ENCODE data around the gene SKIC2. TPM values are rescaled to one million over a fixed set of nuclear protein-coding genes. Genes with fewer than 3 reads are reported as not detected.
"Not testable (repeated sequence)": the region's sequence is repeated elsewhere in the genome, so short reads cannot be mapped to it uniquely, and the experiment has no call there.

Gene SKIC2
- 93.7 and 99.5 TPM in 2 replicates for total RNA-seq

GRCh38 chr6:31958741-31959739, at the start of gene SKIC2, which contains the start of gene NELFE:
TSS of gene SKIC2 (plus strand) at chr6:31959175. CDS start at chr6:31959193, 18 bp downstream.
TSS of gene NELFE (minus strand) at chr6:31958971. CDS start at chr6:31958446, 525 bp downstream.
- Mint-ChIP-seq H3K4me1 (ENCODE audit: low read depth) (peaks cover 25% of the 10 kb centered on the region), H3K9me3 (no peaks in the 10 kb centered on the region), H3K27ac (peak within 1 kb of the TSS; percentile 98), H3K36me3 (ENCODE audit: low read depth) (peaks cover 74% of the 10 kb centered on the region), H3K4me3 (ENCODE audit: low read depth) (peak within 1 kb of the TSS; percentile 93), H3K27me3 (ENCODE audit: low read depth) (no peaks in the 10 kb centered on the region)
- peak; percentile 99 for DNase-seq (ENCODE audit: low spot score)
- intact Hi-C loops (cut with micrococcal nuclease), result loop anchor here (1.0 to 10.0 kb wide), 4 partner anchors 13 to 274 kb away; partner anchors contain the start of genes AGPAT1, DXO, EHMT2 and LY6G5C

- intact Hi-C loops (cut with micrococcal nuclease); H3K9me3 Mint-ChIP-seq; H3K27ac Mint-ChIP-seq; DNase-seq (ENCODE audit: low spot score); H3K4me3 Mint-ChIP-seq (ENCODE audit: low read depth); H3K27me3 Mint-ChIP-seq (ENCODE audit: low read depth); H3K36me3 Mint-ChIP-seq (ENCODE audit: low read depth): not testable (repeated sequence)
- peaks cover 14% of the 10 kb centered on the region for H3K4me1 Mint-ChIP-seq (ENCODE audit: low read depth)
These were observed 49.7 kb upstream of the SKIC2 start for GRCh38 chr6:31909298-31909697.

- no peak for DNase-seq (ENCODE audit: low spot score)
- H3K4me3 Mint-ChIP-seq (ENCODE audit: low read depth), result no peak overlapping the region
- H3K27ac Mint-ChIP-seq, result no peak overlapping the region
- H3K27me3 Mint-ChIP-seq (ENCODE audit: low read depth), result no peaks in the 10 kb centered on the region
- H3K36me3 Mint-ChIP-seq (ENCODE audit: low read depth), result no peaks in the 10 kb centered on the region
- intact Hi-C loops (cut with micrococcal nuclease), result no loop called here
- H3K9me3 Mint-ChIP-seq, result no peaks in the 10 kb centered on the region
- peaks cover 14% of the 10 kb centered on the region for H3K4me1 Mint-ChIP-seq (ENCODE audit: low read depth)
These were observed 47.0 kb upstream of the SKIC2 start for GRCh38 chr6:31911826-31912585.

DNA sequence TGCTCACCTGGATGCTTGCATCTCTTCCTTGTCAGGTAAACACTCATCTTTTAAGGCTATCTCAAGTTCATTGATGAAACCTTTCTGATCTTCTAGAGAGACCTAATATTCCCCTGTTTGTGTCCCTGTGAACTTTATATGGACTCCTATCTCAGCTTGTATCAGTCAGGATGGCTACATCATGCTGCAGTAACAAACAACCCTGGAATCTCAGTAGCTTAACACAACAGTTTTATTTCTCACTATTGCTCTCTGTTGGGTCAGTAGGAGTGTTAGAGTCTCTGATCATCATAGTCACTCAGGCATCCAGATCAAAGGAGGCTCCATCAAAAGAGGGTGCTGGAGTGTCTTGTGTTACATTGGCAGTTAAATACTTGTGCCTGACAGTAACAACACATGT, 43.6 kb upstream of the SKIC2 start:
- H3K27me3 Mint-ChIP-seq (ENCODE audit: low read depth), result no peaks in the 10 kb centered on the region
- no peaks in the 10 kb centered on the region for H3K36me3 Mint-ChIP-seq (ENCODE audit: low read depth)
- intact Hi-C loops (cut with micrococcal nuclease), result no loop called here
- H3K9me3 Mint-ChIP-seq, result no peaks in the 10 kb centered on the region
- H3K4me1 Mint-ChIP-seq (ENCODE audit: low read depth), result peaks cover 3% of the 10 kb centered on the region
- DNase-seq (ENCODE audit: low spot score), result no peak
- no peak overlapping the region for H3K4me3 Mint-ChIP-seq (ENCODE audit: low read depth)
- no peak overlapping the region for H3K27ac Mint-ChIP-seq

GRCh38 chr6:31915756-31916155, 43.2 kb upstream of the SKIC2 start:
- DNase-seq (ENCODE audit: low spot score), result no peak
- H3K27ac Mint-ChIP-seq, result no peak overlapping the region
- H3K36me3 Mint-ChIP-seq (ENCODE audit: low read depth), result no peaks in the 10 kb centered on the region
- H3K4me3 Mint-ChIP-seq (ENCODE audit: low read depth), result no peak overlapping the region
- H3K27me3 Mint-ChIP-seq (ENCODE audit: low read depth), result no peaks in the 10 kb centered on the region
- H3K4me1 Mint-ChIP-seq (ENCODE audit: low read depth), result peaks cover 2% of the 10 kb centered on the region
- intact Hi-C loops (cut with micrococcal nuclease), result no loop called here
- no peaks in the 10 kb centered on the region for H3K9me3 Mint-ChIP-seq

- Mint-ChIP-seq H3K36me3 (ENCODE audit: low read depth) (no peaks in the 10 kb centered on the region), H3K27me3 (ENCODE audit: low read depth) (no peaks in the 10 kb centered on the region), H3K4me3 (ENCODE audit: low read depth) (no peak overlapping the region), H3K27ac (no peak overlapping the region), H3K9me3 (no peaks in the 10 kb centered on the region), H3K4me1 (ENCODE audit: low read depth) (no peaks in the 10 kb centered on the region)
- DNase-seq (ENCODE audit: low spot score), result no peak
- intact Hi-C loops (cut with micrococcal nuclease), result no loop called here
These were observed 40.8 kb upstream of the SKIC2 start for GRCh38 chr6:31918069-31918720.

DNA sequence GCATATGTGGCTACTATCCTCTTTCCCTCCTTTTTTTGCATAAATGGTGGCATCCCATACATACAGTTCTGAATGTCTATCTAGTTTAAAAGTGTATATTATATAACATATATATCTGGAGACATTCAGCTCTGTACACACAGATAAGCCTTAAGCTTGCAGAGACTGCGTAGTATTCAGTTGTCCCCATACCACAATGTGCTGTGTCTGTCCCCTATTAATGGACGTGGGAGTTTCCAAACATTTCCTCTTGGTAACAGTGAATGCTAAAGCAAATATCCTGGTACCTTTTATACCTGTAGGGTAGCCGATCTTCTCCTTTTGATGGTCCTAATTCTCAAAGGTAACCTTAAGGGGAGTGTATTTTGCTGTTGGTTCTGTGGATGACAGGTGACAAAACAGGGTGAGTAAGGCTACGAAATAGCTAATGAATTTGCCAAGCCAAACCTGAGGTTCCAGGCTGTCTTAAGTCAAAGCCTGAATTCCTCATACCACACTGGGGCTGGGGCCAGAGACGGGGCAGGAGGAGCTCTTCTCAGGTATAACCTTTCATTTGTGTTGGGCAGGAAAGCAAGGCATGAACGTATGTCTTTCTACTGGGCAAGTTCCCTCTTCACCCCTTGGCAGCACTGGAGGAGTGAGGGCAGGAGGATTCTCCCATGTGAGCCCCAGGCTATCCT, 39.2 kb upstream of the SKIC2 start:
- Mint-ChIP-seq H3K27ac (no peak overlapping the region), H3K4me3 (ENCODE audit: low read depth) (no peak overlapping the region), H3K4me1 (ENCODE audit: low read depth) (no peaks in the 10 kb centered on the region), H3K27me3 (ENCODE audit: low read depth) (no peaks in the 10 kb centered on the region), H3K9me3 (no peaks in the 10 kb centered on the region), H3K36me3 (ENCODE audit: low read depth) (no peaks in the 10 kb centered on the region)
- no peak for DNase-seq (ENCODE audit: low spot score)
- intact Hi-C loops (cut with micrococcal nuclease), result no loop called here

- H3K9me3 Mint-ChIP-seq, result no peaks in the 10 kb centered on the region
- H3K27ac Mint-ChIP-seq, result no peak overlapping the region
- H3K4me3 Mint-ChIP-seq (ENCODE audit: low read depth), result no peak overlapping the region
- intact Hi-C loops (cut with micrococcal nuclease), result no loop called here
- DNase-seq (ENCODE audit: low spot score), result no peak
- no peaks in the 10 kb centered on the region for H3K27me3 Mint-ChIP-seq (ENCODE audit: low read depth)
- no peaks in the 10 kb centered on the region for H3K36me3 Mint-ChIP-seq (ENCODE audit: low read depth)
- H3K4me1 Mint-ChIP-seq (ENCODE audit: low read depth), result no peaks in the 10 kb centered on the region
These were observed 38.2 kb upstream of the SKIC2 start for GRCh38 chr6:31920811-31921210.

DNA sequence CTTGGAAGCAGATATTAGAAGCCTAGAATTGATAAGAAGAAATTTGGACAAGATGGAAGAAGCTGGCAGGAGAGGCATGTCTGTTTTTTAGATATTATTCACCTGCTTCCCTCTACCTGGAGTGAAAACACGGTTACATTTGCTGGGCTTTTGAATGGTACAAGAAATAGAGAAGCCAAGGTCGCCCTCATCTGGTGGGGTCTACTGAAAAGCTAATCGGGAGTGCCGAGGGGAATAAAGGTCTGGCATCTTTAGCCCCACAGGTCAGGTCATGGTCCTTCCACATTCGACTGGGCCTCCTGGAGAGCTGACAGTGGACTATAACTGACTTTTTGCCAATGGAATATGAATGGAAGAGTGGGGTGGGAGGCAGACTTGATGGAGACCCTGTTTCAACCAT, 36.0 kb upstream of the SKIC2 start:
- H3K27ac Mint-ChIP-seq, result no peak overlapping the region
- H3K36me3 Mint-ChIP-seq (ENCODE audit: low read depth), result no peaks in the 10 kb centered on the region
- intact Hi-C loops (cut with micrococcal nuclease), result no loop called here
- DNase-seq (ENCODE audit: low spot score), result no peak
- no peaks in the 10 kb centered on the region for H3K4me1 Mint-ChIP-seq (ENCODE audit: low read depth)
- no peaks in the 10 kb centered on the region for H3K9me3 Mint-ChIP-seq
- peaks cover 2% of the 10 kb centered on the region for H3K27me3 Mint-ChIP-seq (ENCODE audit: low read depth)
- no peak overlapping the region for H3K4me3 Mint-ChIP-seq (ENCODE audit: low read depth)

- Mint-ChIP-seq H3K4me1 (ENCODE audit: low read depth) (no peaks in the 10 kb centered on the region), H3K9me3 (no peaks in the 10 kb centered on the region), H3K27ac (no peak within 1 kb of the TSS), H3K4me3 (ENCODE audit: low read depth) (no peak within 1 kb of the TSS), H3K36me3 (ENCODE audit: low read depth) (no peaks in the 10 kb centered on the region), H3K27me3 (ENCODE audit: low read depth) (peaks cover 3% of the 10 kb centered on the region)
- DNase-seq (ENCODE audit: low spot score), result no peak
- intact Hi-C loops (cut with micrococcal nuclease), result no loop called here
These were observed 31.6 kb upstream of the SKIC2 start, which contains the start of gene C2 for GRCh38 chr6:31927242-31927862. TSS of gene C2 (plus strand) at chr6:31927717. CDS start at chr6:31927753, 36 bp downstream.

- DNase-seq (ENCODE audit: low spot score), result no peak
- no peaks in the 10 kb centered on the region for H3K9me3 Mint-ChIP-seq
- no peak overlapping the region for H3K27ac Mint-ChIP-seq
- no peak overlapping the region for H3K4me3 Mint-ChIP-seq (ENCODE audit: low read depth)
- no peaks in the 10 kb centered on the region for H3K4me1 Mint-ChIP-seq (ENCODE audit: low read depth)
- H3K36me3 Mint-ChIP-seq (ENCODE audit: low read depth), result no peaks in the 10 kb centered on the region
- intact Hi-C loops (cut with micrococcal nuclease), result no loop called here
- peaks cover 3% of the 10 kb centered on the region for H3K27me3 Mint-ChIP-seq (ENCODE audit: low read depth)
These were observed 30.9 kb upstream of the SKIC2 start for GRCh38 chr6:31927863-31928671.

Measured in activated T-helper 2 cell treated with anti-CD3 and anti-CD28 coated beads, Interferon-gamma antibody, Interleukin-2, Interleukin-4, amounts not matched to agents 10 μg/mL and 5 μg/mL and 100 μg/mL, durations not matched to agents 14 hours and 24 hours and 36 hours (primary cell).